OCI-LY1 (cell line): Measurements from ENCODE around the gene ATAT1.

ENCODE experiments used
- EZH2 ChIP-seq: fragments of 200-600 bp; sonication (generic), shearing (Covaris generic); IDR thresholded peaks from 2 replicates; pipeline ENCODE4 v1.8.0; 2017; ENCODE audit warnings: borderline replicate concordance, mixed run types, mild to moderate bottlenecking, antibody characterized with exemption, low read length, moderate library complexity, mixed read lengths
- TF ChIP-seq, protein P1 (sequence below): fragments of 200-600 bp; sonication (generic), shearing (Covaris generic); IDR thresholded peaks from 2 replicates; pipeline ENCODE4 v1.5.1; 2017; ENCODE audit warnings: mild to moderate bottlenecking, antibody characterized with exemption, low read length, moderate library complexity, mixed read lengths

DNA sequence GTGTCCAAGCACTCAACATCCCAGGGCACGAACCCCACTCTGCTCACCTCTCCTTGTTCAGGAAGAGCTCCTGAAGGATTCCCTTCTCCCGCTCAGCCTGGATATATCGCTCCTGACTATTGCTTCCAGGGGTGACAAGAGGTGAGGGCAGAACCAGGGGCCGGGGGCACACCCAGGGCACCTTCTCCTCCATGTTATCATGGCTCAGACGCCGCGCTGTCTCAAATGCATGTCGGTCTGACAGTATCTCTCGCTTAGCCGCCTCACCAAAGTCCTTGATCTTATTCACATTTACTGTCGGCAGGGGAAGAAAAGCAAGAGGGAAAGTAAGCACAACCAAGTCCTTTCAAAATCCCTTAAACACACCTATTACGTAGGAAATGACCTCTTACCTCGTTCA, 22.7 kb upstream of the ATAT1 start:
- TF ChIP-seq, protein P1, sequence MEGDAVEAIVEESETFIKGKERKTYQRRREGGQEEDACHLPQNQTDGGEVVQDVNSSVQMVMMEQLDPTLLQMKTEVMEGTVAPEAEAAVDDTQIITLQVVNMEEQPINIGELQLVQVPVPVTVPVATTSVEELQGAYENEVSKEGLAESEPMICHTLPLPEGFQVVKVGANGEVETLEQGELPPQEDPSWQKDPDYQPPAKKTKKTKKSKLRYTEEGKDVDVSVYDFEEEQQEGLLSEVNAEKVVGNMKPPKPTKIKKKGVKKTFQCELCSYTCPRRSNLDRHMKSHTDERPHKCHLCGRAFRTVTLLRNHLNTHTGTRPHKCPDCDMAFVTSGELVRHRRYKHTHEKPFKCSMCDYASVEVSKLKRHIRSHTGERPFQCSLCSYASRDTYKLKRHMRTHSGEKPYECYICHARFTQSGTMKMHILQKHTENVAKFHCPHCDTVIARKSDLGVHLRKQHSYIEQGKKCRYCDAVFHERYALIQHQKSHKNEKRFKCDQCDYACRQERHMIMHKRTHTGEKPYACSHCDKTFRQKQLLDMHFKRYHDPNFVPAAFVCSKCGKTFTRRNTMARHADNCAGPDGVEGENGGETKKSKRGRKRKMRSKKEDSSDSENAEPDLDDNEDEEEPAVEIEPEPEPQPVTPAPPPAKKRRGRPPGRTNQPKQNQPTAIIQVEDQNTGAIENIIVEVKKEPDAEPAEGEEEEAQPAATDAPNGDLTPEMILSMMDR, result no peak
- TF ChIP-seq EZH2, result no peak
